Non-pigmented ciliary epithelial cell (primary cell): Measurements from ENCODE around the gene SERP1.
"Not testable (repeated sequence)": the region's sequence is repeated elsewhere in the genome, so short reads cannot be mapped to it uniquely, and the experiment has no call there.

Experiments
- DNase-seq: peaks from one replicate; pipeline ENCODE4 v3.0.0-alpha.2; 2010; ENCODE audit warnings: low read depth

SERP1 gene

GRCh38 chr3:150538324-150539208, 7.7 kb downstream of the SERP1 start:
- DNase-seq: no peak

GRCh38 chr3:150535204-150535603, 11.1 kb downstream of the SERP1 start:
- no peak for DNase-seq

- DNase-seq: no peak
These were observed 14.5 kb downstream of the SERP1 start for GRCh38 chr3:150531775-150532174.

GRCh38 chr3:150528354-150528797, 17.9 kb downstream of the SERP1 start:
- no peak for DNase-seq

GRCh38 chr3:150527464-150528255, 18.6 kb downstream of the SERP1 start:
- DNase-seq: no peak

GRCh38 chr3:150523538-150523937, 22.8 kb downstream of the SERP1 start:
- DNase-seq: no peak

- DNase-seq: no peak
These were observed 24.8 kb downstream of the SERP1 start for GRCh38 chr3:150521463-150521862.

GRCh38 chr3:150520408-150520807, 25.9 kb downstream of the SERP1 start:
- DNase-seq: no peak

GRCh38 chr3:150519026-150519425, 27.3 kb downstream of the SERP1 start:
- no peak for DNase-seq

- DNase-seq: no peak
These were observed 31.1 kb downstream of the SERP1 start for GRCh38 chr3:150515210-150515609.

- no peak for DNase-seq
These were observed 35.0 kb downstream of the SERP1 start for GRCh38 chr3:150511122-150511821.

GRCh38 chr3:150509780-150510179, 36.5 kb downstream of the SERP1 start:
- DNase-seq: no peak

- DNase-seq: no peak
These were observed 37.9 kb downstream of the SERP1 start for GRCh38 chr3:150508401-150508800.

- DNase-seq: no peak
These were observed 41.8 kb downstream of the SERP1 start for GRCh38 chr3:150504483-150504882.

- no peak for DNase-seq
These were observed 42.7 kb downstream of the SERP1 start for GRCh38 chr3:150503402-150504099.

- not testable (repeated sequence) for DNase-seq
These were observed 45.3 kb downstream of the SERP1 start for GRCh38 chr3:150500960-150501359.

- peak; percentile 20 for DNase-seq
These were observed 48.3 kb downstream of the SERP1 start for GRCh38 chr3:150497956-150498355.

GRCh38 chr3:150495563-150496168, 50.6 kb downstream of the SERP1 start:
- peak; percentile 14 for DNase-seq

GRCh38 chr3:150495149-150495548, 51.1 kb downstream of the SERP1 start:
- no peak for DNase-seq

- no peak for DNase-seq
These were observed 51.8 kb downstream of the SERP1 start for GRCh38 chr3:150494411-150494977.
